Tibial nerve (tissue), 4 donors: ENCODE results near the gene PTPRO. TPM values are rescaled to one million over a fixed set of nuclear protein-coding genes. Genes with fewer than 3 reads are reported as not detected.

Experiments used
- DNase-seq, 2 donors: peaks; one replicate each; pipeline ENCODE4 v3.0.0-alpha.2; 2019; ENCODE audit warnings: low spot score in 2 of 2
- H3K27ac ChIP-seq, 4 donors: fragments of 200-600 bp; sonication (generic) in 3 of 4; one replicate each; pipeline ENCODE4 v1.5.1; 2017 to 2019; ENCODE audit warnings: mild to moderate bottlenecking in 1 of 4
- H3K27me3 ChIP-seq, 2 donors: fragments of 200-600 bp; sonication (generic) in 1 of 2; one replicate each; pipeline versions ENCODE4 v1.5.1 to v1.6.0; 2017 to 2019
- H3K36me3 ChIP-seq, 3 donors: fragments of 200-600 bp; sonication (generic); one replicate each; pipeline ENCODE4 v1.5.1; 2018 to 2019
- H3K4me1 ChIP-seq, 4 donors: fragments of 200-600 bp; sonication (generic) in 3 of 4; one replicate each; pipeline ENCODE4 v1.5.1; 2017 to 2019
- H3K4me3 ChIP-seq, 4 donors: fragments of 200-600 bp; sonication (generic) in 3 of 4; one replicate each; pipeline ENCODE4 v1.5.1; 2017 to 2019; ENCODE audit warnings: mild to moderate bottlenecking in 1 of 4, moderate library complexity in 1 of 4
- H3K9me3 ChIP-seq, 4 donors: fragments of 200-600 bp; sonication (generic) in 3 of 4; one replicate each; pipeline ENCODE4 v1.5.1; 2017 to 2019
- CTCF ChIP-seq, 5 experiments: fragments of 200-600 bp in 3 of 5; fragments of 450-650 bp in 2 of 5; sonication (generic) in 3 of 5; IDR thresholded peaks; one replicate each; pipeline ENCODE4 v1.5.1; 2016 to 2019; ENCODE audit warnings: antibody characterized with exemption in 5 of 5, mild to moderate bottlenecking in 3 of 5, moderate library complexity in 2 of 5
- EP300 ChIP-seq, 2 donors: sonication (generic); formaldehyde crosslinking; IDR thresholded peaks; one replicate each; pipeline ENCODE4 v1.6.1; 2017; ENCODE audit warnings: antibody characterized with exemption in 2 of 2, mild to moderate bottlenecking in 1 of 2
- POLR2A ChIP-seq, 2 donors: fragments of 450-650 bp; IDR thresholded peaks; one replicate each; pipeline ENCODE4 v1.6.1; 2017; ENCODE audit warnings: antibody characterized with exemption in 2 of 2, mild to moderate bottlenecking in 2 of 2, moderate library complexity in 2 of 2
- whole genome bisulfite sequencing, 2 donors: methylation state at CpG; one replicate each; pipeline ENCODE4 v1.1.5; 2018; 5-methylcytosine and 5-hydroxymethylcytosine counted together
- total RNA-seq, 4 donors: library from RNA; depleted of rRNA; stranded (reverse); fragments of >200 nt; gene quantifications; one replicate each; pipeline ENCODE4 v1.1.0, GENCODE V29; 2016

The PTPRO gene
- total RNA-seq, 4 donors from 2014 or later, result 1.3 to 5.1 (median 2.0) TPM

- TF ChIP-seq CTCF (IDR thresholded peaks at IDR 0.05) (no peak), POLR2A (IDR thresholded peaks at IDR 0.05) (no peak), EP300 (IDR thresholded peaks at IDR 0.05) (no peak)
- Histone ChIP-seq H3K27ac (no peak overlapping the region), H3K9me3 (peaks cover 0 to 12% (median 2%) of the 10 kb centered on the region in 4 donors), H3K27me3 (no peaks in the 10 kb centered on the region), H3K4me1 (no peaks in the 10 kb centered on the region), H3K4me3 (no peak overlapping the region), H3K36me3 (no peaks in the 10 kb centered on the region)
- WGBS, 2 donors, result 78 to 88% methylated on average over 4 of the region's 4 CpGs
- DNase-seq, result no peak
Measured at GRCh38 chr12:15443611-15444010, 121.3 kb downstream of the PTPRO start.

DNA sequence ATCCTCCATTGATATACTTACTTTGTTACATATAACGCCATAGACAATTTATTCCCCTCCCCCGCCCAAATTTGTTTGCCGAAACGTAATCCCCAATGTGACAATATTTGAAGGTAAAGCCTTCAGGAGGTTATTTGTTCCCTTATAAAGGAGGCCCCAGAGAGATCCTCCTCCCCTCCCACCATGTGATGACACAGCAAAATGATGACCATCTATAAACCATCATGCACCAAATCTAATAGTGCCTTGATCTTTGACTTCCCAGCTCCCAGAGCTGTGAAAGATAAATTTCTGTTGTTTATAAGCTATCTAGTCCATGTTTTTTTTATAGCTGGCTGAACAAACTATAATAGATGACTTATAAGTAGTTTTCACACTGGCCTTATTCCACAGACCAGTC lies 122.2 kb downstream of the PTPRO start:
- no peaks in the 10 kb centered on the region for H3K36me3 ChIP-seq
- no peak overlapping the region for H3K27ac ChIP-seq
- no peak for DNase-seq
- H3K9me3 ChIP-seq, result peaks cover 0 to 3% (median 0%) of the 10 kb centered on the region in 4 donors
- no peak for TF ChIP-seq CTCF (IDR thresholded peaks at IDR 0.05)
- TF ChIP-seq POLR2A (IDR thresholded peaks at IDR 0.05), result no peak
- TF ChIP-seq EP300 (IDR thresholded peaks at IDR 0.05), result no peak
- no peaks in the 10 kb centered on the region for H3K27me3 ChIP-seq
- H3K4me1 ChIP-seq, result no peaks in the 10 kb centered on the region
- no peak overlapping the region for H3K4me3 ChIP-seq
- WGBS, 2 donors, result 89 to 96% methylated on average over 4 of the region's 4 CpGs

- H3K4me1 ChIP-seq, result no peaks in the 10 kb centered on the region
- no peaks in the 10 kb centered on the region for H3K9me3 ChIP-seq
- 64 to 74% methylated on average over 4 of the region's 4 CpGs for WGBS, 2 donors
- no peaks in the 10 kb centered on the region for H3K36me3 ChIP-seq
- no peak overlapping the region for H3K4me3 ChIP-seq
- DNase-seq, result no peak
- no peak for TF ChIP-seq POLR2A (IDR thresholded peaks at IDR 0.05)
- H3K27ac ChIP-seq, result no peak overlapping the region
- H3K27me3 ChIP-seq, result no peaks in the 10 kb centered on the region
Measured at GRCh38 chr12:15446807-15447206, 124.5 kb downstream of the PTPRO start.

DNA sequence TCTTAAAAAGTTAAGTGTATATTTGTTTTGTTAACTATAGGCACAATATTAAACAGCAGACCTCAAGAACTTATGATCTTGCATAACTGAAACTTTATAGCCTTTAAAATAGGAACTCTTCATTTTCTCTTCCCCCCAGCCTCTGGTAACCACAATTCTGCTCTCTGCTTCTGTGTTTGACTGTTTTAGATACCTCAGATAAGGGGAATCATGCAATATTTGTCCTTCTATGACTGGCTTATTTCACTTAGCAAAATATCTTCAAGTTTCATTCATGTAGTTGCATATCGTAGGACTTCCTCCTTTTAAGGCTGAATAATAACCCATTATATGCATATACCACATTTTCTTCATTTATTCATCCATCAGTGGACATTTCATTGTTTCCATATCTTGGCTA lies 131.3 kb downstream of the PTPRO start:
- no peak for TF ChIP-seq CTCF (IDR thresholded peaks at IDR 0.05)
- Histone ChIP-seq H3K4me3 (no peak overlapping the region), H3K27me3 (no peaks in the 10 kb centered on the region), H3K27ac (no peak overlapping the region), H3K36me3 (no peaks in the 10 kb centered on the region), H3K9me3 (peaks cover 0 to 19% (median 7%) of the 10 kb centered on the region in 4 donors), H3K4me1 (no peaks in the 10 kb centered on the region)
- no peak for DNase-seq
- WGBS, 2 donors, result 67 to 72% methylated on average over 1 of the region's 1 CpG

DNA sequence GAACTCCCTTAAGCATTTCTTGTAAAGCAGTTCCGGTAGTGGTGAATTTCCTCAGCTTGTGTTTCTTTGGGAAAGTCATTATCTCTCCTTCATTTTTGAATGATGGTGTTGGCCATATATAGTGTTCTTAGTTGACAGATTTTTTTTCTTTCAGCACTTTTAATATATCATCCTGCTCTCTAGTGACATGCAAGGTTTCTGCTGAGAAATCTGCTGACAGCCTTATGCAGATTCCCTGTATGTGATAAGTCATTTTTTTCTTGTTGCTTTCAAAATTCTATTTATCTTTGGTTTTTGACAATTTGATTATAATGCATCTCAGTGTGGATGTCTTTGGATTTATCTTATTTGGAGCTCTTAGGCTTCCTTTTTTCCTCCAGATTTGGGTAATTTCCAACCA lies 135.7 kb downstream of the PTPRO start:
- WGBS, 2 donors, result 83 to 93% methylated on average over 1 of the region's 1 CpG
- Histone ChIP-seq H3K36me3 (no peaks in the 10 kb centered on the region), H3K27me3 (no peaks in the 10 kb centered on the region), H3K27ac (no peak overlapping the region), H3K9me3 (peaks cover 0 to 25% (median 8%) of the 10 kb centered on the region in 4 donors), H3K4me1 (no peaks in the 10 kb centered on the region), H3K4me3 (no peak overlapping the region)
- TF ChIP-seq CTCF (IDR thresholded peaks at IDR 0.05) (no peak), POLR2A (IDR thresholded peaks at IDR 0.05) (no peak), EP300 (IDR thresholded peaks at IDR 0.05) (no peak)
- DNase-seq, result no peak

DNA sequence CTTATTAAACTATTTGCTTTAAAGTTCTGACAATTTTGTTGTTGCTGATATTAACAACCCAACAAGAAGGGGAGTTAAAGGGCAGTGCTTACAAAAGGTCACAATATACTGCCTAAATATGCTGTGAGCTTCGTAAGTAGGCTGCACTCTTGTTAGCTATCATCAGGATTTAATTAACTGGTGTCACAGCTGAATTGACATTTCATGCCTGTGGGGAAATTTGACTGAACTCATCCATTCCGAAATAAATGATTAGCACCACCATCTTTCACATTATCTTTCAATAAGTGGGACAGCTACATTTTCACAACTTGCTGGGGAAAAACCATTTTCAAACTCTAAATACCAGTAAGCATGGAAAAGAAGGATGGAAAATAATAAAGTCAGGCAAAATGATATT lies 146.6 kb downstream of the PTPRO start:
- DNase-seq, result no peak
- 19 to 33% methylated on average over 2 of the region's 2 CpGs for WGBS, 2 donors
- Histone ChIP-seq H3K27ac (no peak overlapping the region), H3K4me1 (no peaks in the 10 kb centered on the region), H3K36me3 (no peaks in the 10 kb centered on the region), H3K27me3 (peaks cover 0 to 3% of the 10 kb centered on the region in 2 donors), H3K4me3 (no peak overlapping the region), H3K9me3 (no peaks in the 10 kb centered on the region)
- no peak for TF ChIP-seq POLR2A (IDR thresholded peaks at IDR 0.05)
- TF ChIP-seq EP300 (IDR thresholded peaks at IDR 0.05), result no peak
- TF ChIP-seq CTCF (IDR thresholded peaks at IDR 0.05), result no peak
